ENCODE results near the gene ARF3.

DNA sequence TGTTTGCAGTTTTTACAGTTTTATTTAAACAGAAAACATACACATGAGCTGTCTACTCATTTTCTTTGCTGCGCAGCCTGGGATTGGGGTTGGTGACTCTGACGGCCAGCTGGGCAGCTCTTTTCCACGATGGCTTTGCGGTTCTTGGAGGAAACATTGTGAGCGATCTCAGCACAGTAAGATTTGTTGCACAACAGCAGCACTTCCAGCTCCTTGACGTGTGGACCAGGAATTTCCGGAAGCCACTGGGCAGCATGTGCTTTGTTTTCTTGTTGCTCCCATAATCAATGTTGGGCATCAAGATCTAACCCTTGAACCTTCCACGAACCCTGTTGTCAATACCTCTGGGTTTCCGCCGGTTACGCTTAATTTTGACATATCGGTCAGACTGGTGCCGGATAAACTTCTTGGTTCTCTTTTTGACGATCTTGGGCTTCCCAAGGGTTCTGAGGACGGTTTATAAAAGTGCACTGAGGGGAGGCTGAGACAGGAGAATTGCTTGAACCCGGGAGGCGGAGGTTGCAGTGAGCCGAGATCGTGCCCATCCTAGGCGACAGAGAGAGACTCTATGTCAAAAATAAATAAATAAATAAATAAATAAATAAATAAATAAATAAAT lies 53.8 kb downstream of the ARF3 start:
- TF ChIP-seq HDGF (IDR thresholded peaks at IDR 0.05; ENCODE audit: borderline replicate concordance) = no peak
- no peak for TF ChIP-seq FOXM1 (IDR thresholded peaks at IDR 0.05; ENCODE audit: borderline replicate concordance)

All from HEK293T (cell line).